DLD1 (cell line): ENCODE data around the gene CASK.
"Not testable (repeated sequence)": the region's sequence is repeated elsewhere in the genome, so short reads cannot be mapped to it uniquely, and the experiment has no call there.

Source experiments
- in situ Hi-C: cut with HindIII; loops from 2 replicates; pipeline ENCODE4 v1.10.0; 2017; ENCODE audit warnings: low sequenced_read_pairs

Gene CASK

DNA sequence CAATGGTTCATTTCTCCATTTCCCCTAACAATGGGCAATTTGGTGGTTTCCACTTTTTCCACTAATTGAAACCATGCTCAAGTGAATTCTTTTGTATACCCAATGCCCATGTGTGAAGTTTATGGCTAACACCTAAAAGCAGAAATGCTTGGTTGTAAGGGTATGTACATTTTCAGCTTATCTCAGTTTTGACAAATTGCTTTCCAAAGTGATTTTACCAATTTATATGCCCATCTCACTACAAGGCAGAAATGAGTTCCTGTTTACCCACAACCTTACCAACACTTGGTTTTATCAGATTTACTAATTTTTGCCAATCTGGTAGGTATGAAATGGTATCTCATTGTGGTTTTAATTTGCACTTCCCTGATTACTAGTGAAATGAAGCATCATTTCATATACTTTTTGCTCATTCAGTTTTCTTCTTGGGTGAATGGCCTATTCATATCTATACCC lies 219.8 kb downstream of the CASK start:
- in situ Hi-C loops, result no loop called here

GRCh38 chrX:41695426-41695825 lies 227.9 kb downstream of the CASK start:
- in situ Hi-C loops, result no loop called here

DNA sequence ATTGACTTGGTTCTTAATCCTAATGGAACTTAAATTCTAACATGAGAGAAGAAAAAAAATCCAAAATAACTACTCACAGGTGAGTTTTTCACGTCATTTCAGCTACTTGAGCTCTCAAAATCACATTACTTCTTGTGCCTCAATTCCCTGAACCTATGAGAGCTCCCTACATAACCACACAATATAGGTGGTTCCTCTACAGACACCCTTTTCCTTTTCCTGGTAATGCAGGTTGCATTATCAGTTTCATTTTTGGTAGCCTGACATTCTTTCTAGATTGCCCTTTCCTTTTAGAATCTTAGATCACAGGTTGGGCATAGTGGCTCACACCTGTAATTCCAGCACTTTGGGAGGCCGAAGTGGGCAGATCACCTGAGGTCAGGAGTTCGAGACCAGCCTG lies 230.3 kb downstream of the CASK start:
- in situ Hi-C loops, result no loop called here

DNA sequence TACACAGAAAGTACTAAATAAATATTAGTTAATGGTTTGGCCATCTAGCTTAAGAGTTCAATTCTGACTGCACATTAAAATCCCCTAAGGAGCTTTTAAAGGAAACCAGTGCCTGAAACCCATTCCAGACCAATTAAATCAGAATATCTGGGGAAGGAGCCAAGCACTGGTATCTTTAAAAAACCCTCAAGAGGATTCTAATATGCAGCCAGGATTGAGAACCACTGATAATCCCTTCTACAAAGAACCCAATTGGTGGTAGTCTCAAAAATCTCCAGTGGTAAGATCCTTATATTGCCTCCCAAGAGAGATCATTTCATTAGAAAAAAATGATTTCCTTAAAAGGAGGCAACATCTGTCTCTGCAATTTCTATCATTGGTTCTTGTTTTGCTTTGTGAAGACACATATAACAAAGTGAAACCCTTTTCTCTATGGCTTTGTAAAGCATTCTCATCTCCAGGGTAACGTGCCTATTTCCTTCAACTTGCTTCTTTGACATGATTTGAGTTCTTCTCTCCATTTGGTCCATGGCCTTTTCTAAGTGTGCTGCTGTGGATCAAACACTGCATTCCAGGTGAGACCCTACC lies 231.1 kb downstream of the CASK start:
- in situ Hi-C loops, result no loop called here

DNA sequence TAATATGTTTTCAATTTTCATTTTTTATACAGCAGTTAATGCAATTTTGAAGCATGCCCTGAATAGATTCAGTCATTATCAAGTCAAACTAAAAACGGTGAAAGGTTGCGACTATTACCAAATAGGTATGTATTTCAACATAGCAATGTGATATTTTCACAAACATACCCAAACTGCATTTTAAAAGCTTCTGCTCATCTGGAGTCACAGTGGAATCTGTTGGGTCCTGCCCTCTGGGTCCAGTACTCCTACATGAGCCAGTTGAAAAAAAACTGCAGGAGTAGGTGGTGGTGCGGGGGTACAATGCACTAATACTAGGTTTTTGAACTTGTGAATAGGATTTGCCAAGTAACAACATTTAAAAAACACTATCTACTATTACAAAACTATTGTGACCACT lies 233.6 kb downstream of the CASK start:
- in situ Hi-C loops, result no loop called here

GRCh38 chrX:41688835-41689234 lies 234.5 kb downstream of the CASK start, which contains the start of gene GPR34:
GPR34 (plus strand) TSS chrX:41688973; CDS start chrX:41695634, 6,661 bp downstream.
- in situ Hi-C loops, result no loop called here

- in situ Hi-C loops, result no loop called here
These were observed 235.2 kb downstream of the CASK start for GRCh38 chrX:41688156-41688555.

- in situ Hi-C loops, result no loop called here
These were observed 236.6 kb downstream of the CASK start for GRCh38 chrX:41686788-41687187.

- in situ Hi-C loops, result no loop called here
These were observed 238.4 kb downstream of the CASK start for GRCh38 chrX:41684940-41685339.

- in situ Hi-C loops, result no loop called here
These were observed 239.2 kb downstream of the CASK start for GRCh38 chrX:41684138-41684537.

- in situ Hi-C loops, result no loop called here
These were observed 245.9 kb downstream of the CASK start for GRCh38 chrX:41677183-41678060.

GRCh38 chrX:41676361-41676760 lies 247.0 kb downstream of the CASK start:
- in situ Hi-C loops, result not testable (repeated sequence)

DNA sequence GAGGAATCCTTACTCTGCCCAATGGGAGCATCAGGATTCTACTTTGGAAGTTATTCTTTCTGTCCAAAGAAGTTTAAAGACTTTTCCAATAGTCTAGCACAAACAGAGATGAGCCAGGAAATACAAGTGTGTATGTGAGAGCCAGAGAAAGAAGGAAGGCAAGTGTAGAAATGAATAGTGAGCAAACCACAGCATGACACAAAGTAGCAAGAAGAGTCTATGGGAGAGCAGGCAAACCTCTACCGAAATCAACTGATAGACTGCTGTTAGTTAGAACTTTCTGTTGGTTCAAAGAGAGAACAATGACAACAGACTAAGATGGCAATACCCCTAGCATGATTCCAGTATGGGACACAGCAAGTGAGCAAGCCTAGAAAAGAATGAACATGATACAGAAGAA lies 250.7 kb downstream of the CASK start:
- in situ Hi-C loops, result no loop called here

- in situ Hi-C loops, result no loop called here
These were observed 252.3 kb downstream of the CASK start for GRCh38 chrX:41671082-41671481.

DNA sequence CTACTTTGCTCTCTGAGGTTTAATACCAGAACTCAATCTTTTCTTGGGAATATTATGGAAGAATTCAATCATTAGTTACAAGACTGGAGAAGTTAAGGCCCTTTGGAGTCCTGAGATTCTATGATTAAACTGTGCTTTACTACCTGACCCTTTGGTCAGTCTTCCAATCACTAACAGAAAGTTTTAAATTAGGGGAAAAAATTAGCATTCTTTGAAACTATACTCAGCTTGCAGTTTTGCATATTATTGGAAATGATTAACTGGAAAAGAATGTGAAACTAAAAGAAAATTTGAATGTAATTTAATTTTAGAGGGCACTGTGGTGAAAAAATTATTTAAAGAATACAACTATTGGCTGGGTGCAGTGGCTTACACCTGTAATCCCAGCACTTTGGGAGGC lies 253.2 kb downstream of the CASK start:
- in situ Hi-C loops, result no loop called here

GRCh38 chrX:41667631-41668030 lies 255.7 kb downstream of the CASK start:
- in situ Hi-C loops, result no loop called here

DNA sequence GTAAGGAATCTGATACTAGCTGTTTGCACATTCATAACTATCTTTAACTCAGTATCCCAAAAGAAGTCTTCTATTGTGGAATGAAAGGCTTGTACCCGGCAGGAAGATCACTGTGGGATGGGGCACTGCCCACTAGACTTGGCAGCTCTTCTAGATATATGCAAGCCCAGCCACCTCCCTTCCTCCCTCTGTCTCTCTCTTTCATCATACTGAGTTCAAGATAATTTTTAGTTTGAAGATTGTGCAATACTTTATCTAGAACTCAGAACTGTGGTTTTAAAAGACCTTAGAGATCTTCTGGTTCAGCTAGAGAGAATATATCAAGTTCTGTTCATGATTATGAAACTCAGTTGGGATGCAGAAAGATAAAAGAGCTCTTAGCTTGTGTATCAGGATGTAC lies 257.1 kb downstream of the CASK start:
- in situ Hi-C loops, result no loop called here

GRCh38 chrX:41665686-41666085 lies 257.7 kb downstream of the CASK start:
- in situ Hi-C loops, result no loop called here

GRCh38 chrX:41664908-41665307 lies 258.4 kb downstream of the CASK start:
- in situ Hi-C loops, result no loop called here

- in situ Hi-C loops, result no loop called here
These were observed 258.9 kb downstream of the CASK start for GRCh38 chrX:41664375-41664901.

DNA sequence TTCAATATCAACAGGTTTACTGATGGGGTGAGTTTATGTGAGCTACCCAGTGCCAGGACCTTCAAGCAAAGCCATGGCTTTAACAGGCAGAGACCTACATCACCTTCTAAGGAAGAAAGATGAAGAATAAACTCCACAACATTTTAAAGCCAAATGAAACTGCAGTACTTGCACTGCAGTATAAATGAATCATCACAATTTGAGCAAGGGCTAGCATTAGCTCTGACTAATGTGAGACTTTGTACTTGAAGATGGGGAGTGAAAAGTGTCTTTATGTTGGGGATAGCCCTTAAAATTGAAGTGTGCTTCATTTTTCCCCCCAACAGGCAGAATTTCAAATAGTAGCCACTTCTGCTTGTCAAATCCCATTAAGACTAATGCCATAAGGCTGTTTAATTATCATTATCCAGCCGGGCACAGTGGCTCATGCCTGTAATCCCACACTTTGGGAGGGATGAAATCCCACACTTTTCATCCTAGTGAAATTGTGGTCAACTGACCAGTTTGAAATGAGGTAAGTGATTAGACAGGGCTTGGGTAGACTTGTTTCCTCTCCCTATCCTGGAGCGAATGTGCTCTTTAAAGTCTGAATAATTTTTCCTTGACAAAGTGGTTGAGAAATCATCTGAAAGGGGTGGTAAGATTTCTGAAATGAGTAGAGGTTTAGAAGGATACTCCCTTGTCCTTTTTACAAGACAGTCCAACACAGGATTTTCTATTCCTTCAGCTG lies 261.8 kb downstream of the CASK start:
- in situ Hi-C loops, result no loop called here
